Pericardium fibroblast (primary cell): ENCODE results near the gene RFPL4A. TPM values are rescaled to one million over a fixed set of nuclear protein-coding genes. Genes with fewer than 3 reads are reported as not detected.

Experiments
- total RNA-seq: library from RNA; depleted of rRNA; stranded (reverse); fragments of >200 nt; gene quantifications from 2 replicates; pipeline ENCODE4 v1.2.3, GENCODE V29; 2015

RFPL4A gene
- not detected in 2 replicates for total RNA-seq

DNA sequence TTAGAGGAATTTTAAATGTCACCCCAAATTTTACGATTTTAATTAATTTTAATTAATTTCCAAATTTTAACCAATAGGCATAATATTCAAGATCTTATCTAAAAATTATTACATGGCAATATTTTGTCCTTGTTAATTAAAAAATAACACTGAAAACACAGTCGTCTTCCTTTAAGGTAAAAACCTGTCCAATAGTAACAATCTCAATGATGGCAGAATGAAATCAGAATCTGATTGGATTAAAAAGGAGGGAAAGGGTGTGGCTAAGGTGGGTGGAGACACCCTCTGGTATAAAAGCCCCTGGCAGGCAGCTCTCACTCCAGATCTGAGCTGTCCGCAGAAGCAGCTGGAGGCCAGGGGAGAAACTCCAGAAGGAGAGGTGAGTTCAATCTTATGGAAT lies at the start of gene RFPL4A:
TSS of gene RFPL4A (plus strand) at position 301 of the 400 bp plus-strand sequence. CDS start 2,704 bp downstream, outside the sequence.

DNA sequence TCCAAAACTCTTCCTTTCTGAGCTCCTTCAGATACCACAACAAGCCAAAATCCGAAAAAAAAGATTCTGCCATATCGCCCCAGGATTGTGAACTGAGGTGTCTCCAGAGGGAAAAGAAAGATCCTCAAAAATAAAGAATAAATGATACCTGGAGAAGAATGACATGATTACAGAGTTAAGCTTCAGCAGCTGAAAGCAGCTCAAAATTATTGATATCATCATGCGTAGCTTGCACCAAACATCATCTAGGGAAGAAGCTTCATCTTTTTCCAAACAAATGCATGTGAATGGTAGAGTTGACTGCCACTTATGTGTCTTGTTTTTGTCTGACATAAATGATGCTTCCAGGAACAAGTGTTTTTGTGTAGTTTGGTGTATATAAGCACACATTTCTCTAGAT lies 20.6 kb upstream of the RFPL4A start, which contains the start of gene NLRP9:
TSS of gene NLRP9 (minus strand) at position 101 of the 400 bp plus-strand sequence. CDS start at position 73, 28 bp downstream.

DNA sequence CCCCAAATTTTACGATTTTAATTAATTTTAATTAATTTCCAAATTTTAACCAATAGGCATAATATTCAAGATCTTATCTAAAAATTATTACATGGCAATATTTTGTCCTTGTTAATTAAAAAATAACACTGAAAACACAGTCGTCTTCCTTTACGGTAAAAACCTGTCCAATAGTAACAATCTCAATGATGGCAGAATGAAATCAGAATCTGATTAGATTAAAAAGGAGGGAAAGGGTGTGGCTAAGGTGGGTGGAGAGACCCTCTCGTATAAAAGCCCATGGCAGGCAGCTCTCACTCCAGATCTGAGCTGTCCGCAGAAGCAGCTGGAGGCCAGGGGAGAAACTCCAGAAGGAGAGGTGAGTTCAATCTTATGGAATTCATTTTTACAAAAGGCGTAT lies 9.9 kb downstream of the RFPL4A start, which contains the start of gene RFPL4AL1:
TSS of gene RFPL4AL1 (plus strand) at position 301 of the 400 bp plus-strand sequence. CDS start 2,687 bp downstream, outside the sequence.

Other genes starting within 250 kb of the RFPL4A start
- not detected in 2 replicates for gene SBK2, start 222.0 kb upstream of the RFPL4A start, total RNA-seq
- not detected in 2 replicates for gene SBK3, start 213.6 kb upstream of the RFPL4A start, total RNA-seq
- 10.7 and 11.9 TPM in 2 replicates for gene ZNF579, start 178.2 kb upstream of the RFPL4A start, total RNA-seq
- gene FIZ1, start 159.6 kb upstream of the RFPL4A start, total RNA-seq = 4.8 and 6.1 TPM in 2 replicates
- gene ZNF524, start 158.8 kb upstream of the RFPL4A start, total RNA-seq = 25.6 and 46.4 TPM in 2 replicates
- gene ZNF865, start 153.4 kb upstream of the RFPL4A start, total RNA-seq = 4.6 and 4.9 TPM in 2 replicates
- gene ZNF784, start 134.5 kb upstream of the RFPL4A start, total RNA-seq = 4.7 and 5.2 TPM in 2 replicates
- gene ZNF580, start 118.1 kb upstream of the RFPL4A start, total RNA-seq = 27.0 and 32.3 TPM in 2 replicates
- gene ZNF581, start 115.4 kb upstream of the RFPL4A start, total RNA-seq = 29.1 and 59.8 TPM in 2 replicates
- gene CCDC106, start 110.9 kb upstream of the RFPL4A start, total RNA-seq = 19.0 and 19.8 TPM in 2 replicates
- gene U2AF2, start 104.1 kb upstream of the RFPL4A start, total RNA-seq = 82.9 and 105 TPM in 2 replicates
- gene EPN1, start 83.9 kb upstream of the RFPL4A start, total RNA-seq = 119 and 121 TPM in 2 replicates
- not detected in 2 replicates for gene NLRP9, start 20.7 kb upstream of the RFPL4A start, total RNA-seq
- not detected in 2 replicates for gene RFPL4AL1, start 10.0 kb downstream of the RFPL4A start, total RNA-seq
- gene NLRP11, start 72.9 kb downstream of the RFPL4A start, total RNA-seq = not detected in 2 replicates
- gene NLRP4, start 77.4 kb downstream of the RFPL4A start, total RNA-seq = not detected in 2 replicates
- gene NLRP13, start 173.2 kb downstream of the RFPL4A start, total RNA-seq = not detected in 2 replicates
- not detected in 2 replicates for gene NLRP8, start 188.7 kb downstream of the RFPL4A start, total RNA-seq
- not detected in 2 replicates for gene NLRP5, start 227.7 kb downstream of the RFPL4A start, total RNA-seq